Measurements from ENCODE around the gene PARD3.

GRCh38 chr10:34647875-34648865, 166.9 kb downstream of the PARD3 start:
- TF ChIP-seq CTCF (IDR thresholded peaks at IDR 0.05; ENCODE audit: insufficient read depth, low read length, poor library complexity, severe bottlenecking) (no peak), EZH2phosphoT487 (conservative IDR thresholded peaks at IDR 0.05; ENCODE audit: low read length) (no peak)
